NCI-H345 (cell line): ENCODE measurements around the gene ZBTB7A.

Source experiments
- DNase-seq: peaks from one replicate; lab custom pipeline; 2025; lab: John Stamatoyannopoulos, UW

ZBTB7A gene

GRCh38 chr19:4054441-4055208 is 12.1 kb downstream of the ZBTB7A start:
- DNase-seq, result no peak

- DNase-seq, result no peak
These were observed 13.0 kb downstream of the ZBTB7A start for GRCh38 chr19:4053423-4054324.

- DNase-seq, result no peak
These were observed 13.7 kb downstream of the ZBTB7A start for GRCh38 chr19:4052993-4053422.

- DNase-seq, result no peak
These were observed 14.3 kb downstream of the ZBTB7A start for GRCh38 chr19:4052114-4052992.

- DNase-seq, result no peak
These were observed 15.3 kb downstream of the ZBTB7A start for GRCh38 chr19:4051175-4052101.

- DNase-seq, result no peak
These were observed 17.3 kb downstream of the ZBTB7A start for GRCh38 chr19:4049432-4049831.

GRCh38 chr19:4046946-4047683 is 19.6 kb downstream of the ZBTB7A start:
- DNase-seq, result no peak

- no peak for DNase-seq
These were observed 20.4 kb downstream of the ZBTB7A start for GRCh38 chr19:4046362-4046691.

- DNase-seq, result no peak
These were observed 20.9 kb downstream of the ZBTB7A start for GRCh38 chr19:4045597-4046361.

GRCh38 chr19:4044990-4045465 is 21.7 kb downstream of the ZBTB7A start:
- no peak for DNase-seq

- no peak for DNase-seq
These were observed 22.6 kb downstream of the ZBTB7A start for GRCh38 chr19:4043966-4044715.

GRCh38 chr19:4043401-4043800 is 23.3 kb downstream of the ZBTB7A start:
- DNase-seq, result no peak

GRCh38 chr19:4042731-4043082 is 24.0 kb downstream of the ZBTB7A start:
- no peak for DNase-seq

- DNase-seq, result no peak
These were observed 24.5 kb downstream of the ZBTB7A start for GRCh38 chr19:4042064-4042730.

GRCh38 chr19:4038661-4039423 is 27.9 kb downstream of the ZBTB7A start:
- DNase-seq, result no peak

- no peak for DNase-seq
These were observed 28.6 kb downstream of the ZBTB7A start for GRCh38 chr19:4038057-4038456.

GRCh38 chr19:4037301-4037949 is 29.3 kb downstream of the ZBTB7A start:
- no peak for DNase-seq
